HG02678 (cell line): ENCODE data around the gene GPR157.

Experiments
- ATAC-seq: cut with Tn5 transposase; IDR thresholded peaks from one replicate; pipeline ENCODE4 v1.9.1; 2021; ENCODE audit warnings: mild to moderate bottlenecking, moderate library complexity; ENCODE audit not compliant: unreplicated experiment

The GPR157 gene

DNA sequence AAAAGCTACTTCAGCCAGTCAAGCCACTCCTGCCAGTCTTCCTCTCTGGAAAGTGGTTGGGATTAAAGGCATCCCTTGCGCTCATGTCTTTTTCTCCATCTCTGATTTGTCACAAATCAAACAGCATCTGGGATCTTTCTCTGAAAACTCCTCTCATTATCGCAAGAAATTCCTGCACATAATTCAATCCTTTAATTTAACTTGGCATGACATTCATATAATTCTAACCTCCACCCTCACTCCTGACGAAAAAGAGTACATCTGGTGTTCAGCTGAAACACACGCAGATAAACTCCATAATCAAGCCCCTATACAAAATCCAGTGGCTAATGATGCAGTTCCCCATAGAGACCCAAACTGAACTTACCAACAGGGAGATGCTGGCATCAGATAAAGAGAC lies 40.1 kb downstream of the GPR157 start:
- no peak for ATAC-seq

DNA sequence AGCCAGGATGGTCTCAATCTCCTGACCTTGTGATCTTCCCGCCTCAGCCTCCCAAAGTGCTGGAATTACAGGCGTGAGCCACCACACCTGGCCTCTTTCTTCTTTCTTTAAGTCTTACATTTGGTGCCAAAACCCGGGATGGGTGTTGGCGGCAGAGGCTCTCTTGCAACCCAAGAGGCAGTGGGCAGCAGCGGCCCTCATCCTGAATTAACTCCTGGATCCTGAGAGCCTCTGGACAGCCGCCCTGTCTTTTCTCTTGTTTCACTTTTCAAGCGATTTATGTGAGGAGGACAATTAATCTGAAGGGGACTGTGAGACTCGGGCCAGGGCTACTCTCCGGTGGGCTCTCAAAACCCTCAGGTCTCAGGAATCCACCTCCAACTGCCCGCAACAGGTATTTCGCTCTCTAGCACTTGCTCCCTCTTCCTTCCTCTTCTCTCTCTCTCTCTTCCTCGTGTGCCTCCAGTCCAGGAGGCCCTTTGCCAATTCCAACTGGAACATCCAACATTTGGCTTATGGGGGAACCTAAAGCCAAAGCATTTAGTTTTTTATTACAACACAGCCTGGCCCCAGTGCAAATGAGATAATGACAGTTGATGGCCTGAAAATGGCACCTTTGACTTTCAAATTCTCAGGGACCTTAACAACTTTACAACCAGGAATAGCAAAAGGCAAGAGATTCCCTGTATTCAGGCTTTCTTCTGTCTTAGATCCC lies 41.3 kb downstream of the GPR157 start:
- no peak for ATAC-seq

DNA sequence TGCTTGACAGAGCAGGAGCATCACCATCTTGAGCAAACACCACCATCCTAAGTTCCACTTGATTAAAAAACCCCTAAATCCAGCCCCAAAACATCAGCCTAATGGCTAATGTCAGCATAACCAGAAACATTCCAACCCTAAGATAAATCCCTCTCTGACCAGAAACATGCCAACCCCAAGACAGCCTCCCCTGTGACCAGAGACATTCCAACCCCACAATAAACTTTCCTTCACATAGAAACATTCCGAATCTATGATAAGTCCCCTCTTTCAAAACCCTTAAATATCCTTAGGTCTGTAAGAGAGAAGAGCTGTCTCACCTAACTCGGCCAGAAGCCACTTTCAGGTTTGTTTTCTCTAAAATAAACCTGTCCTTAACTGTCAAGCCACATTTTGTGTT lies 42.1 kb downstream of the GPR157 start:
- ATAC-seq: no peak

DNA sequence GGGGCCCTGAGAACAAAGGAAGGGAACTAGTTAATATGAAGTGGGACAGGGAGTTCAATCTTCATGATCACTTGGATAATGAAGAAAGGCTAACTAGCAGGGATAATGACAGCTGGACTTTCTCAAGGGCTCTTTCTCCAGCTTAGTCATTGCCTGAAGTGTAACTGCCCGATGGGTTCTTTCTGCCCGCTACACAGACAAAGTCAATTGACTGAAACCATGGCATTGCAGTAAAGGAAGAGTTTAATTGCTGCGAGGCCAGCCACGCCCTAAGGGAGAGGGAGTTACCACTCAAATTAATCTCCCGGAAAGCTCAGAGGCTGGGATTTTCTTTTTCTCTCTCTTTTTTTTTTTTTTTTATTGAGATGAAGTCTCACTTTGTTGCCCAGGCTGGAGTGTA lies 42.9 kb downstream of the GPR157 start:
- no peak for ATAC-seq

DNA sequence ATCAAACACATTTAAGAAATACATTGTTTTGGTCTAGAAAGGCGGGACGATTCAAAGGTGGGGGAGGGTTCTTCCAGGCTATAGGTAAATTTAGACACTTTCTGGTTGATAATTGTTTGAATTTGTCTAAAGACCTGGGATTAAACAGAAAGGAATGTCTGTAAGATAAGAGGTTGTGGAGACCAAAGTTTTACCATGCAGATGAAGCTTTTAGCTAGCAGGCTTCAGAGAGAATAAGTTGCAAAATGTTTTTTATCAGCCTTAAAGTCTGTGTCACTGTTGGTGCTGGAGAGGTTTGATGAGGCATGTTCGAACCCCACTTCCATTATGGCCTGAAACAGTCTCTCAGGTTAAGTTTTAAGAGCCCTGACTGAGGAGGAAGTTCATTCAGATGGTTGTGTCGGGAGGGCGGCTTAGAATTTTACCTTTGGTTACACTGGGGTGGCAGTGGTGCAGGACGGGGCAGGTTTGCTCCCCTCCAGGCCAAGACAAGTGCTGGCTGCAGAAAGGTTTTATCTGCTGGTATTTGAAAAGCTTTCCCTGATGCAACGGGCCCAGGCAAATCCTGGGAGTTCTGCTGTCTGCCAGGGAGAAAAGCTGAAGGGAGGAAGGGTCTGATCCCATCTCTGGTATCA lies 43.5 kb downstream of the GPR157 start:
- ATAC-seq: no peak

DNA sequence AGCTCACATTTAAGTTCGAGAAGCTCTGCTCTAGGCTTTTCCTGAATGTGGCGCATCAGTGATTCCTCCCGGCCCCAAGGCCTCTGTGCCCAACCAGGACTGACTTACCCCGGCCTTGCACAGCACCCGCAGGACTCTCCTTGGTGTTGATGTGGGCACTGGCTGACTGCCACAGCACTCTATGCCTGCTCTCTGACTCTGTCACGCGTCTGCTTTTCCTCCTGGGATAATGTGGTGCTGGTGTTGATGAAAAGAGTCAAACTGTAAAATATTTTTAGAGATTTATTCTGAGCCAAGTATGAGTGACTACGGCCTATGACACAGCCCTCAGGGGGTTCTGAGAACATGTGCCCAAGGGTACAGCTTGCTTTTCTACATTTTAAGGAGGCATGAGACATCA lies 44.0 kb downstream of the GPR157 start:
- ATAC-seq: no peak

DNA sequence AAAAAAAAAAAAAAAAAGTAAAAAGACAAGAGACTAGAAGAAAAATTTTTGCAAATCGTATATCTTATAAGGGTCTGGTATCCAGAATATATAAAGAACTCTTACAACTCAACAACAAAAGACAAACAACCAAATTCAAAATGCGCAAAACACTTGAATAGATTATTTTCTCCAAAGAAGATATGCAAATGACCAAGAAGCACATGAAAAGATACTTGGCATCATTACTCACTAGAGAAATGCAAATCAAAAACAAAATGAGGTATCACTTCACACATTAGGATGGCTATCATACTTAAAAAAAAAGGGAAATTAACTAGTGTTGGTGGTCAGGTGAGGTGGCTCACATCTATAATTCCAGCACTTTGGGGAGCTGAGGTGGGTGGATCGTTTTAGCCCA lies 47.4 kb downstream of the GPR157 start:
- ATAC-seq: no peak

DNA sequence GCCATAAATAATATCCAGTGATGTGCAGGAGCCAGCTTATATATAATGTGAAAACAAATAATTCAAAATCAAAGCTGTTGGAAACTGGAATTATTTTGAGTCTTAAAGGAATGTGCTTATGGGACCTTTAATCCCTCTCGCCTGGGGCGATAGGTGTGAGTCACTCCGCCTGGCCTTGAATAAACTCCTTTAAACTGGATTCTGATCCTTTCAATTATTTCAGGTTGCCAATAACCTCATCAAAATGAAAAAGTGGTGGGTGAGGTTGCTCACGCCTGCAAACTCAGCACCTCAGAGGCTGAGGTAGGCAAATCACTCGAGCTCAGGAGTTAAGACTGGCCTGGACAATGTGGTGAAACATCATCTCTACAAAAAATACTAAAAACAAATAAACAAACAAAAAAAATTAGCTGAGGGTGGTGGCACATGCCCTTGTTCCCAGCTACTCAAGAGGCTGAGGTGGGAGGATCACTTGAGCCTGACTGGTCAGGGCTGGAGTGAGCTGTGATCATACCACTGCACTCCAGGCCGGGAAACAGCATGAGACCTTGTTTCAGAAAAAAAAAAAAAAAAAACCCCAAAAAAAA lies 48.1 kb downstream of the GPR157 start:
- no peak for ATAC-seq

DNA sequence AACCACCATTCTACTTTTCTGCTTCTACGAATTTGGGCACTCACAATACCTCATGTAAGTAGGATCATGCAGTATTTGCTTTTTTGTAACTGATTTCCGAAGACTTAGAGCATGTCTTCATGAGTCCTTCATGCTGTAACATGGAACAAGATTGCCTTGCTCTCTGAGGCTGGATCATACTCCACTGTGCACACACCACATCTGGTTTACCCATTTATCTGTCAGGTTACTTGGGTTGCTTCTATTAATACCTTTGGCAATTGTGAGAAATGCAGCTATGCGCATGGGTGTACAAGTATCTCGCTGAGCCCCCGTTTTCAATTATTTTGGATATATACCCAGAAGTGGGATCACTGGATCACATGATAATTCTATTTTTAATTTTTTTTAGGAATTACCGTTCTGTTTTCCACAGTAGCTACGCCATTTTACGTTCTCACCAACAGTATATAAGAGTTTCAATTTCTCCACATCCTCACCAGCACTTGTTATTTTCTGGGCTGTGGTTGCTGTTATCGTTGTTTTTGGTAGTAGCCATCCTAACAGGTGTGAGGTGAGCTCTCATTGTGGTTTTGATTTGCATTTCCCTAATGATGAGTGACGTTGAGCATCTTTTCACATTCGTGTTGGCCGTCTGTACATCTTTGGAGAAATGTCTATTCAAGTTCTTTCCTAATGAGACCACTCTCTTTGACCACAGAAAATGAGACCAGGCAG lies 48.8 kb downstream of the GPR157 start:
- ATAC-seq: peak; percentile 50

DNA sequence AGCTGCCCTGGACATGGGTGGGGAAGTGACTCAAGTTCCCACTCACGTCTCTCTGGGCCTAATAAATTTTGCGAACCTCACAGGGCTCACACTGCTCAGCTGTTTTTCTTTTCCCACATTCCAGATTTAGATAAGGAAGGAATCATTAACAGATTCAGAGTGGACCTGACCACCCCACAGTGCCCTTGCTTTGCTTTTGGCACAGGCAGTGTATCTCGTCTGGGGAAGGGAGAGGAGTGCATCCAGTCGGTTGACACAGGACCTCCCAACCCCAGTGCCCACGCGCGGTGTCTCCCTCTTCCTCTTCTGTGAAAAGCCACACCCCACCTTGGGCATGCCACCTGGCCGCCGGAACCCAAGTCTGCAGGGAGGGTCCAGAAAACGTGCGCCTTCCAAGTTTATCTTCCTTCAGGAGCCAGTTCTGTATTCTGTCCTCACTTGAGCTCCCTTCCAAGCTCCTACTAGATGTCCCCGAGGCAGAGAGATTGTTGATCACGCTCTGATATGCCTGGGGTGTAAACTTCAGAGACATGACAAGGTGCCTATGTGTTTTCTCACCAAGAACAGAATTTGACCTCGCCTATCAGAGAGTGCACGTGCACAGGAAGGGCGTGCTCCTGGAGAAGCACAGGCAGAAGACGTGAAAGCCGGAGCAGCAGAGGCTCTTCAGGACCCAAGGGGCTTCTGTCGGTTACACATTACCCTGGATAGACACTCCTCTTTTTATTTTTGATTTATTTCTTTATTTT lies 50.0 kb downstream of the GPR157 start:
- ATAC-seq: no peak

DNA sequence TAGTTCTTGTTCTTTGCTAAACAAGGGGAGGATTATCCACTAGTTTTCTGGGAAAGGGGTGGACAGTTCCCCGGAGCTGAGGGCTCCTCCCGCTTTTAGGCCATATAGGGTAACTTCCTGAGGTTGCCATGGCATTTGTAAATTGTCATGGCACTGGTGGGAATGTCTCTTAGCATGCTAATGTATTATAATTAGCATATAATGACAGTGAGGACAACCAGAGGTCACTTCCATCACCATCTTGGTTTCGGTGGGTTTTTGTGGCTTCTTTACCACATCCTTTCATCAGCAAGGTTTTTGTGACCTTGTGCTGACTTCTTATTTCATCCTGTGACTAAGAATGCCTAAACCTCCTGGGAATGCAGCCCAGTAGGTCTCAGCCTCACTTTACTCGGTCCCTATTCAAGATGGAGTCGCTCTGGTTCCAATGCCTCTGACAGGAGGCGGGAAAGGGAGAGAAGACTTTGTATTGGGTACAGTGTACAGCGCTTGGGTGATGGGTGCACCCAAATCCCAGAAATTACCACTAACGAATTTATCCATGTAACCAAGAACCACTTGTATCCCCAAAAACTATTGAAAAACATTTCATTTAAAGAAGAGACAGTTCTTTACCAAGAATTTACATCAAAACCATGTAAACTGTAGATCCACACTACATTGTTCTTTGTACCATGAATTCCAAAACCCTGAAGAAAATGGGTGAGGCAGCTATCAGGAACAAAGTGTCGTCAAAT lies 50.7 kb downstream of the GPR157 start:
- ATAC-seq: peak; percentile 47

DNA sequence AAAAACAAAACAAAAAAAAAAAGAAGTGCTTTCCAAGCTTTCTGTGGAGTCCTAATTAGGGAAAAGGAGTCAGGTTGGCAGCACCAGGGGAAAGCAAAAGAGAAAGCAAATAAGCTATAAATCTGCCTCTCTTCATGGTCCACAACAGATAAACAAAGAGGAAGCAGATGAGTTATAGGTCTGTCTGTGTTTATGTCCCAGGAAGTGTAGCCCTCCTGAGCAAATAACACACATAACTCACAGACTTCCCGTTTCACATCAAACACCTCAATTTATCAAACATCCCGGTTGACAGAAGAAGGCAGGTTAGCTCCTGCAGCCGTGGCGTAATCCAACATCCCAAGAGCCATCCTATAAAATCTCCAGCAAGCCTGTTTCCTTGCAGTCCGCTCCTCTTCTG lies 53.9 kb downstream of the GPR157 start:
- ATAC-seq: no peak

DNA sequence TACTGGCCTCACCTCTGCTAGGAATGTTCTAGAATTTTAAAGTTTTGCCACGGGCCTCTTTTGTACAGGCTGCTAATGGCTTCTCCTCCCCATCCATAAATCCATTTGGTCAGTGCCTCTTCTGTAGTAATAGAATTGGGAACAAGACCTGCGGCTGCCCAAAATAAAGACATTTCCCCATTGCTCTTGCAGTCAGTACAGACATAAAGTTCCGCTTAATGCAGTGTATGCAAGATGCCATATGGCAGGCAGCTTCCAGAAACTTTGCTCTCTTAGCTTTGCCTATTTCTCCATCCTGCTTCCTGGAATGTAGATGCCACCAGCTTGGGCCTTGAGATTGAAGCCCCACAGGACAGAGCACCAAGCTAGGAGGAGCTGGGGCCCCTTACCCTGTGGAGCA lies 55.8 kb downstream of the GPR157 start:
- ATAC-seq: no peak

DNA sequence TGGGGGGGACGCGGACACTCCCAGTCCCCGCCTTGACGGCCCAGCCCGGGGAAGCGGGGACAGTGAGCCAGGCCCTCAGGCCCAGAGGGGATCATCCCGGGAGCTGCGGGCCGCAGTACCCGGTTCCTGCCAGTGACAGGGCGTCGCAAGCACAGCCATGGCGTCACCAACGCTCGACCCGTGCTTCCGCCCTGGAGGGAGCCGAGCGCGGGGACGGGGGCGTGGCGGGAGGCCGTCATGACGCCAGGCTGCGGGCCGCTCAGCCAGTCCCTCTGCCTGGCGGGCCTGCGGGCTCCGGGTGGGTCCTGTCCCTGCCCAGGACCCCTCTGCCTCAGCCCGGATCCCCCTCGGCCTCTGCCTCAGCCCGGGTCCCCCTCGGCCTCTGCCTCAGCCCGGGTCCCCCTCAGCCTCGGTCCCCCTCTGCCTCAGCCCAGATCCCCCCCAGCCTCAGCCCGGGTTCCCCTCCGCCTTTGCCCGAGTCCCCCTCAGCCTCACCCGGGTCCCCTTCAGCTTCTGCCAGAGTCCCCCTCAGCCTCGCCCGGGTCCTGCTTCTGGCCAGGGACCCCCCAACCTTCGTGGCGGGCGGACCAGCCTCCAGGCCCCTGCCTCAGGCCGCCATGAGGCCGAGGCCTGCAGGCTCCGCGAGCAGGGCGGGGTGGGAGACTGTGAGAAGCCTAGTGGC lies 57.2 kb downstream of the GPR157 start:
- ATAC-seq: no peak

DNA sequence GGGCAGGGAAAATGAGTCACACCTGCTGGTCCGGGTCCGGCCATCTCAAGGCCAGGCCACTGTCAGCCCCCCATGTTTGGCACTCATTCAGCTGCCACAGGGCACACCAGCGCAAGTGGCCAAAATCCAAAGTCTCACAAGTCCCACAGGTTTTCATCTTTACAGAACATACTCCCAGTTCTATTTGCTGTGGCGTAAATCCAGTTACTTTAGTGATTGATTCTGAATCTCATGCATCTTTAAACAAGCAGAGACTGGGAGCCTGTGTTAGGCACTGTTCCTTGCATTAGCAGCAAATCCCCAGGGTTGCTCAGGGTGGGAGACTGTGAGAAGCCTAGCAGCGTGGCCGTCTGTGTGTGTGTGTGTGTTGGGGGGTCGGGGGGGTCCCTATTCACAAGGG lies 58.4 kb downstream of the GPR157 start:
- no peak for ATAC-seq

DNA sequence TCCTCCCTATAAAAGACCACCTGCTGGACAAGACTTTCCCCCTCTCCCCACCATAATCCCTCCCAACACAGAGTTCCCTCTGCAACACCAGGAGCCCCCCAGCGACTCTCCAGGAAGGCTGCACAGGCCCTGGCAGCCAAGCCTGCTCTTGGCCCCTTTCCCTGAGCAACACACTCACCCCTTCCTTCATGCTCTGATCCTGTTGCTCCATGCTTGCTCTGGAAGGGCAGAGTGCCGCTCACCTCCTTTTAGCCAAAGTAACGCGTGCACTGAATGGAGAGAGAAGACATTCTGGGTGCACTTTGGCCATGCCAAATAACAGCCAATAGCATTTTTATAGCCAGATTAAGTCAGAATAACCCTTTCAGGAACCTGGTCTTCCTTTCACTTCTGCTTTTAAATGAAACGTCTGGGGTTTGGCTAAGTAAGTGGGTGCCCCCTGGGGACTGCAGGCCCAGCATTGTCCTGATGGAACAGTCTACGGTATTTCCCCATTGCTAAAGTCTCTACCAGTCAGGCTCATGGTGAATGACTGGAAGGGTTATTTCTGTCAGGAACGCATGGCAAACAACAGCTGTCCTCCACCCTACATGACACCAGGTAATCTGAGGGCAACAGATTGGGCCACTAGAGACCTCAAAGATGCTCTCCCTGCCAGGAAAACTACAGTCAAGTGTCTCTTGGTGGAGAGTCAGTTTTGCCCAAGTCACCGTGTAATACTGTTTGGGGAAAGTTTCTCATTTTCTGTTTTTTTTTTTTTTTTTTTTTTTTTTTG lies 59.4 kb downstream of the GPR157 start, which contains the start of gene SLC2A5:
SLC2A5 (minus strand) TSS at position 310 of the 775 bp plus-strand sequence; CDS start at position 211, 99 bp downstream.
- ATAC-seq: peak; percentile 92

DNA sequence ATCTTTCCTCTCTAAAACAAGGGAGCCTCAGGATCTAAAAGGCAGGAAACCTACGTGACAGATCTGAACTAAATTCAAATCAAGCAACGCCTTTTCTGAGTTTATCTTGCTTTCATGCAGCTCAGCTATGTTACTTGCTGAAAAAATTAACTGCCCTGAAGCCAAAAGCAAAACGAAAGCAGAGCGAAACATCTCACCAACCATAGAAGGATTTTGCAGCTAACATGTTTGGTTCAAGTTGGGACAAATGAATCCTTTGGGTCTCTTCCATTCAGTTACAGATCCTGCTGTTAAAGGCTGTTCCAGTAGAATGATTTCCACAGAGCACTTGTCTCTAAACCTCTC lies 59.9 kb downstream of the GPR157 start:
- peak; percentile 7 for ATAC-seq

DNA sequence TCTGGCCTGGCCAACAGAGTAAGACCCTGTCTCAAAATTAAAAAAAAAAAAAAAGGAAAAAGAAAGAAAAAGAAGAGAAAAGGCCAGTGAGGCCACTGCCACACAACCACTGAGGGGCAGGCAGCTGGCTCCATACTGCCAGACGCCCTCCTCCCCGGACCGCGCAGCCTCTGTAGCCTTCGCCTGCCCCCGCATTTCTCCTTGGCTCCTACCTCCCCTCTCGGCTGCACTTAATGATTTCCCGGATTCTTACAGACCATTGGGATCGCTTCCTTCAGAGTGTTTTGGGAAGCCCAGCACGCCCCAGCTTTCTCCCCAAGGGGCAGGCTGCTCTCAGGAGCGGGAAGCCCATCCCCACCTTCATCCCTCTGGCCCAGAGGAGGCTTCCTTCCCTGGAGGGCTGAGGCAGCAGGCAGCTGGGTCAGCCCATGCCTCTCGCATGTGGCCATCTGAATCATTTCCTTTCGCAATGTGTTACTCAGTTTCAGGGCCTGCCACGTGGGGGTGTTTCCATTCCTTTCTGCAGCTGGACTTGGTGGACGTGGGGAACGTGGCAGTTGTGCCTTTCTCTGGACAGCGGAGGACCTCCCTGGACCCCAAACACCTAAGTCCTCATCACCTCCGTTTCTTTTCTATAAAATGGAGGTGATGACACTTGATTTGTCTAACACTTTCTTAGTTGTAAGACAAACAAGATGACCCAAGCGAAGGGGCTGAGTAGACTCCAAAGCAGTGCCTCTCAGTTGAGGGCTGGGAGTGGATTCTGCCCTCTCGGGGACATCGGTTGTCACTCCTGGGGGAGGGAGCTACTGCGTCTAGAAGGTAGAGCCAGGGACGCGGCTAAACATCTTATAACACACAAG lies 61.7 kb downstream of the GPR157 start:
- ATAC-seq: no peak
